Esophagus squamous epithelium (tissue), 4 donors: Measurements from ENCODE around the gene AMPH.

Experiments used
- POLR2A ChIP-seq, 4 donors: fragments of 450-650 bp; IDR thresholded peaks; one replicate each; pipeline ENCODE4 v1.6.1; 2017; ENCODE audit warnings: antibody characterized with exemption in 4 of 4, mild to moderate bottlenecking in 4 of 4, moderate library complexity in 3 of 4
- TF ChIP-seq, protein P1 (sequence below), 6 experiments: fragments of 450-650 bp in 4 of 6; fragments of 200-600 bp in 2 of 6; sonication (generic) in 2 of 6; IDR thresholded peaks; one replicate each; pipeline ENCODE4 v1.5.1; 2016 to 2019; ENCODE audit warnings: antibody characterized with exemption in 6 of 6, mild to moderate bottlenecking in 4 of 6, moderate library complexity in 4 of 6

DNA sequence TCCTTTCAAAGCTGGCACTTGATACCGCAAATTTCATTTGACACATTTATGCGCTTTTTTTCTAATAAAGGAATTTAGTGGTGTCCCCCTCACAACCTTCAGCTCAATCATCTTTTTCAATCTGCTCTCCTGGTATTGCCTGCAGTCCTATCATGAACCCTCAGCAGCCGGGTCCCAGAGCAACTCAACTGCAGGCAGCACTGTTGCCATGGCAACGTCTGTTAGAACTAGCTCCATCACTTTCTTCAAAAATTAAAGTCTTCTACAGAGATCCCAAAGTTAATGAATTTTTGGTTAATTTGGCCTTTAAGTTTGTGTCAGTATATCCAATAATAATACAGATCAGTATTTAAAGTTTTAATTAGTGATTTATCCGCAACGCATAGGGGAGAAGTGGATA is 221.6 kb downstream of the AMPH start:
- TF ChIP-seq, protein P1, sequence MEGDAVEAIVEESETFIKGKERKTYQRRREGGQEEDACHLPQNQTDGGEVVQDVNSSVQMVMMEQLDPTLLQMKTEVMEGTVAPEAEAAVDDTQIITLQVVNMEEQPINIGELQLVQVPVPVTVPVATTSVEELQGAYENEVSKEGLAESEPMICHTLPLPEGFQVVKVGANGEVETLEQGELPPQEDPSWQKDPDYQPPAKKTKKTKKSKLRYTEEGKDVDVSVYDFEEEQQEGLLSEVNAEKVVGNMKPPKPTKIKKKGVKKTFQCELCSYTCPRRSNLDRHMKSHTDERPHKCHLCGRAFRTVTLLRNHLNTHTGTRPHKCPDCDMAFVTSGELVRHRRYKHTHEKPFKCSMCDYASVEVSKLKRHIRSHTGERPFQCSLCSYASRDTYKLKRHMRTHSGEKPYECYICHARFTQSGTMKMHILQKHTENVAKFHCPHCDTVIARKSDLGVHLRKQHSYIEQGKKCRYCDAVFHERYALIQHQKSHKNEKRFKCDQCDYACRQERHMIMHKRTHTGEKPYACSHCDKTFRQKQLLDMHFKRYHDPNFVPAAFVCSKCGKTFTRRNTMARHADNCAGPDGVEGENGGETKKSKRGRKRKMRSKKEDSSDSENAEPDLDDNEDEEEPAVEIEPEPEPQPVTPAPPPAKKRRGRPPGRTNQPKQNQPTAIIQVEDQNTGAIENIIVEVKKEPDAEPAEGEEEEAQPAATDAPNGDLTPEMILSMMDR (IDR thresholded peaks at IDR 0.05), result no peak
- no peak for TF ChIP-seq POLR2A (IDR thresholded peaks at IDR 0.05)
